ENCODE data around the gene GART. TPM values are rescaled to one million over a fixed set of nuclear protein-coding genes. Genes with fewer than 3 reads are reported as not detected.

GART gene
- polyA plus RNA-seq, 1 donor (not counting 4 experiments of a cell fraction or from before 2014, with no cell fraction given), result 50.3 TPM

DNA sequence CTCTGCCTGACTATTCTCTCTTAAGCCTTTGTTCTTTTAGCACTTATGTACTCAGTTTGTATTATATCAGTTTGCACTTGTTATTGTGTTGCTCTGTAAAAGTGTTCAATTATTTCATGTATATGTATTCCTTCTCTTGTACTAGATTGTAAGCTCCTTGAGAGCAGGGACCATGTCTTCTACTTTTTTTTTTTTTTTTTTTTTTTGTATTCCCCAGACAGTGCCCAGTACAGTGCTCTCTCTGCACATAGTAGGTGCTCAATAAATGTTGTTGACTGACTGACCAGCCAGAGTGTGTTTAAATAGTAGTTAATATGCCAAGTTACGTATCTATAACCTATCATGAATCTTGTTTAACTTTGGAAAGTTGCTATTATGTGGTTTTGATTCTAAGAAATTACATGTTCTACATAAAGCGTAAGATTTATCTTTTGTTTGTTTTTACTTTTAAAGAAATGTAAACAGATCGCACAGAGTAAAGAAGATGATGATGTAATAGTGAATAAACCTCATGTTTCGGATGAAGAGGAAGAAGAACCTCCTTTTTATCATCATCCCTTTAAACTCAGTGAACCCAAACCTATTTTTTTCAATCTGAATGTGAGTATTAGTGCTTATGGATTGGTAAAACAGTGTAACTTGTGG is 17.0 kb upstream of the GART start:
- Histone ChIP-seq H4K20me1 (ENCODE audit: control insufficient read depth, extremely low read depth, insufficient read depth, low read length) (peaks cover 7% of the 10 kb centered on the region), H3K4me2 (ENCODE audit: control insufficient read depth, extremely low read depth, insufficient read depth, low read depth, low read length) (no peak overlapping the region), H3K27me3 (ENCODE audit: control insufficient read depth, extremely low read depth, insufficient read depth, low read length) (no peaks in the 10 kb centered on the region), H3K36me3 (ENCODE audit: control insufficient read depth in 2 of 2, extremely low read depth in 1 of 2, insufficient read depth in 2 of 2, low read length in 2 of 2) (peaks cover 27 to 42% of the 10 kb centered on the region in 2 experiments), H3K9ac (ENCODE audit: control insufficient read depth, extremely low read depth, insufficient read depth, low read length) (no peak overlapping the region), H2AFZ (ENCODE audit: control insufficient read depth, low read length) (no peak overlapping the region), H3K9me3 (ENCODE audit: control insufficient read depth, low read depth, low read length) (no peaks in the 10 kb centered on the region), H3K79me2 (ENCODE audit: control insufficient read depth, insufficient read depth, low read length) (peaks cover 84% of the 10 kb centered on the region), H3K4me1 (ENCODE audit: control insufficient read depth, extremely low read depth, insufficient read depth, low read length) (no peaks in the 10 kb centered on the region), H3K4me3 (ENCODE audit: control insufficient read depth in 2 of 3, extremely low read depth in 1 of 3, insufficient read depth in 2 of 3, low read depth in 1 of 3, low read length in 3 of 3) (no peak overlapping the region), H3K27ac (ENCODE audit: control insufficient read depth, insufficient read depth, low read length) (no peak overlapping the region), H3K9me1 (ENCODE audit: control insufficient read depth, extremely low read depth, insufficient read depth, low read length) (no peaks in the 10 kb centered on the region)
- TF ChIP-seq, protein P1, sequence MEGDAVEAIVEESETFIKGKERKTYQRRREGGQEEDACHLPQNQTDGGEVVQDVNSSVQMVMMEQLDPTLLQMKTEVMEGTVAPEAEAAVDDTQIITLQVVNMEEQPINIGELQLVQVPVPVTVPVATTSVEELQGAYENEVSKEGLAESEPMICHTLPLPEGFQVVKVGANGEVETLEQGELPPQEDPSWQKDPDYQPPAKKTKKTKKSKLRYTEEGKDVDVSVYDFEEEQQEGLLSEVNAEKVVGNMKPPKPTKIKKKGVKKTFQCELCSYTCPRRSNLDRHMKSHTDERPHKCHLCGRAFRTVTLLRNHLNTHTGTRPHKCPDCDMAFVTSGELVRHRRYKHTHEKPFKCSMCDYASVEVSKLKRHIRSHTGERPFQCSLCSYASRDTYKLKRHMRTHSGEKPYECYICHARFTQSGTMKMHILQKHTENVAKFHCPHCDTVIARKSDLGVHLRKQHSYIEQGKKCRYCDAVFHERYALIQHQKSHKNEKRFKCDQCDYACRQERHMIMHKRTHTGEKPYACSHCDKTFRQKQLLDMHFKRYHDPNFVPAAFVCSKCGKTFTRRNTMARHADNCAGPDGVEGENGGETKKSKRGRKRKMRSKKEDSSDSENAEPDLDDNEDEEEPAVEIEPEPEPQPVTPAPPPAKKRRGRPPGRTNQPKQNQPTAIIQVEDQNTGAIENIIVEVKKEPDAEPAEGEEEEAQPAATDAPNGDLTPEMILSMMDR (optimal IDR thresholded peaks at IDR 0.05 in 1 of 3, IDR thresholded peaks at IDR 0.05 in 1 of 3, conservative IDR thresholded peaks at IDR 0.05 in 1 of 3; ENCODE audit: extremely low read depth in 1 of 3, insufficient read depth in 2 of 3, low read length in 3 of 3), result no peak
- no peak for TF ChIP-seq EZH2 (IDR thresholded peaks at IDR 0.05; ENCODE audit: low read length)
- DNase-seq (ENCODE audit: low read depth, low spot score) (no peak), FAIRE-seq (no peak)
- dilution Hi-C loops (cut with MboI; ENCODE audit: extremely low pct_ligation_motif_present, low sequenced_read_pairs), result no loop called here

DNA sequence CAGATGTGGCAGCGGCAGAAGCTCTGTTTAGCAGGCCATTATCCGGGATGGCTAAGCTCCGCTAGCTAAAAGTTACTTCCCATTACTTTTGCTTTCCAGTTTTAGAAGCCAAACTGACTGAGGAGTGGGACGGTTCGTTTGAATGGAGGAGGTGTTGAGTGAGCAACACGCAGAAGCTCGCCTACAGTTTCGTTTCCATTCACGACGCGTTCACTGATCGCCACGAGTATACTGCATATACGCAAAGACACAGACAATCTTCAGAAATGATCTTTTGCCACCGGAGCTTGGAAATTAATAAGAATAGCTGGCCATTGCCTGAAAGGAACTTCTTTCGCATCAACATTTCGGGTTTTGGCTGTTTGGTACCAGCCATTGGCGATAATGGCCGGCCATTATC is 15.5 kb upstream of the GART start:
- H3K4me2 ChIP-seq (ENCODE audit: control insufficient read depth, extremely low read depth, insufficient read depth, low read depth, low read length), result no peak overlapping the region
- peaks cover 36 to 53% of the 10 kb centered on the region in 2 experiments for H3K36me3 ChIP-seq (ENCODE audit: control insufficient read depth in 2 of 2, extremely low read depth in 1 of 2, insufficient read depth in 2 of 2, low read length in 2 of 2)
- DNase-seq (ENCODE audit: low read depth, low spot score) (no peak), FAIRE-seq (no peak)
- peaks cover 90% of the 10 kb centered on the region for H3K79me2 ChIP-seq (ENCODE audit: control insufficient read depth, insufficient read depth, low read length)
- no peaks in the 10 kb centered on the region for H3K4me1 ChIP-seq (ENCODE audit: control insufficient read depth, extremely low read depth, insufficient read depth, low read length)
- H3K4me3 ChIP-seq (ENCODE audit: control insufficient read depth in 2 of 3, extremely low read depth in 1 of 3, insufficient read depth in 2 of 3, low read depth in 1 of 3, low read length in 3 of 3), result no peak overlapping the region
- H3K9me3 ChIP-seq (ENCODE audit: control insufficient read depth, low read depth, low read length), result no peaks in the 10 kb centered on the region
- H3K27ac ChIP-seq (ENCODE audit: control insufficient read depth, insufficient read depth, low read length), result no peak overlapping the region
- H4K20me1 ChIP-seq (ENCODE audit: control insufficient read depth, extremely low read depth, insufficient read depth, low read length), result peaks cover 19% of the 10 kb centered on the region
- dilution Hi-C loops (cut with MboI; ENCODE audit: extremely low pct_ligation_motif_present, low sequenced_read_pairs), result no loop called here
- H3K27me3 ChIP-seq (ENCODE audit: control insufficient read depth, extremely low read depth, insufficient read depth, low read length), result no peaks in the 10 kb centered on the region
- H2AFZ ChIP-seq (ENCODE audit: control insufficient read depth, low read length), result no peak overlapping the region
- no peaks in the 10 kb centered on the region for H3K9me1 ChIP-seq (ENCODE audit: control insufficient read depth, extremely low read depth, insufficient read depth, low read length)
- no peak for TF ChIP-seq EZH2 (IDR thresholded peaks at IDR 0.05; ENCODE audit: low read length)
- TF ChIP-seq, protein P1 (optimal IDR thresholded peaks at IDR 0.05 in 1 of 3, IDR thresholded peaks at IDR 0.05 in 1 of 3, conservative IDR thresholded peaks at IDR 0.05 in 1 of 3; ENCODE audit: extremely low read depth in 1 of 3, insufficient read depth in 2 of 3, low read length in 3 of 3), result no peak
- H3K9ac ChIP-seq (ENCODE audit: control insufficient read depth, extremely low read depth, insufficient read depth, low read length), result no peak overlapping the region
